Keratinocyte (primary cell): ENCODE data around the gene PNPLA2.

ENCODE experiments used
- CTCF ChIP-seq, 3 experiments: IDR thresholded peaks in 1 of 3; conservative IDR thresholded peaks in 1 of 3; optimal IDR thresholded peaks in 1 of 3; 2 replicates in 2 of 3; 3 replicates in 1 of 3; pipeline versions ENCODE3 to v1.5.1; 2011; ENCODE audit warnings: low read length in 3 of 3, mild to moderate bottlenecking in 3 of 3, moderate library complexity in 2 of 3, control low read depth in 1 of 3, inconsistent platforms in 1 of 3; ENCODE audit not compliant: insufficient read depth in 2 of 3; ENCODE audit errors: extremely low read depth in 1 of 3
- EZH2 ChIP-seq: IDR thresholded peaks from one replicate; pipeline ENCODE4 v1.6.1; 2012; ENCODE audit warnings: inconsistent platforms, mild to moderate bottlenecking, low read length, moderate library complexity

- TF ChIP-seq CTCF (optimal IDR thresholded peaks at IDR 0.05 in 1 of 3, IDR thresholded peaks at IDR 0.05 in 1 of 3, conservative IDR thresholded peaks at IDR 0.05 in 1 of 3; ENCODE audit: extremely low read depth in 1 of 3, insufficient read depth in 2 of 3, low read length in 3 of 3) (no peak), EZH2 (no peak)
Observed at GRCh38 chr11:864898-865297, 46.2 kb downstream of the PNPLA2 start.
